Heart left ventricle (tissue), 13 donors: ENCODE data around the gene LPO.

ENCODE experiments used
- CTCF ChIP-seq, 12 donors: fragments of 200-600 bp; sonication (generic) in 4 of 12; IDR thresholded peaks; one replicate each; pipeline versions ENCODE4 v1.5.0 to v1.8.0; 2018 to 2022; ENCODE audit warnings: antibody characterized with exemption in 12 of 12, mild to moderate bottlenecking in 5 of 12
- POLR2A ChIP-seq, 2 donors: fragments of 450-650 bp; IDR thresholded peaks; one replicate each; pipeline ENCODE4 v1.6.1; 2017; ENCODE audit warnings: antibody characterized with exemption in 2 of 2, mild to moderate bottlenecking in 2 of 2, moderate library complexity in 2 of 2
- donor health status: ischemic (EF 13 %, LVEDD 7.1; RV severe dilation, severe dysfunction).
- donor health status: DM: no; HTN: yes; CAD: no.
- donor health status: DM: no; HTN: no; CAD: no.
- donor health status: ischemic (EF 25% LVEDD 6.9; RV normal size, moderate dysfunction).
- donor health status: ischemic (EF 25% LVEDD 5.7; RV mildly dilated, moderate dysfunction).
- donor health status: ischemic (EF 35%, LVEDD 5.7; RV mildly dilated, moderate dysfunction).
- donor health status: nonischemic (EF 11% LVEDD 7.7; RV severe dilation, severe dysfunction).
- donor health status: DM: yes; HTN: yes; CAD: no.
- donor health status: PGD.
- donor health status: ischemic (EF 29% LVEDD 5.4; RV normal size, mild dysfunction).
- donor health status: nonischemic (EF 23%, LVEDD 6.1; RV moderate dilation, normal function).

GRCh38 chr17:58279736-58280479 lies 41.5 kb downstream of the LPO start:
- no peak for TF ChIP-seq CTCF (IDR thresholded peaks at IDR 0.05)
- no peak for TF ChIP-seq POLR2A (IDR thresholded peaks at IDR 0.05)
